Upper lobe of left lung (tissue), 6 donors: ENCODE results near the gene KLF2. TPM values are rescaled to one million over a fixed set of nuclear protein-coding genes. Genes with fewer than 3 reads are reported as not detected.
"Not testable (repeated sequence)": the region's sequence is repeated elsewhere in the genome, so short reads cannot be mapped to it uniquely, and the experiment has no call there.

Source experiments
- ATAC-seq, 2 donors: fragments of 200-7000 bp; cut with Tn5 transposase; one replicate each; pipeline ENCODE4 v1.9.1; 2022; ENCODE audit warnings: mild to moderate bottlenecking in 2 of 2, moderate library complexity in 2 of 2; ENCODE audit not compliant: low FRiP score in 2 of 2
- DNase-seq, 2 donors: peaks; one replicate each; pipeline ENCODE4 v3.0.0-alpha.2; 2019 to 2020
- H3K27ac ChIP-seq, 4 donors: fragments of 200-600 bp; sonication (generic); one replicate each; pipeline ENCODE4 v1.5.1; 2016 to 2019
- H3K27me3 ChIP-seq, 4 donors: fragments of 200-600 bp; sonication (generic); one replicate each; pipeline ENCODE4 v1.5.1; 2017 to 2019
- H3K36me3 ChIP-seq, 4 donors: fragments of 200-600 bp; sonication (generic); one replicate each; pipeline ENCODE4 v1.5.1; 2016 to 2019
- H3K4me1 ChIP-seq, 4 donors: fragments of 200-600 bp; sonication (generic); one replicate each; pipeline ENCODE4 v1.5.1; 2018 to 2019
- H3K4me3 ChIP-seq, 4 donors: fragments of 200-600 bp; sonication (generic); one replicate each; pipeline ENCODE4 v1.5.1; 2017 to 2019; ENCODE audit warnings: mild to moderate bottlenecking in 2 of 4, moderate library complexity in 1 of 4
- H3K9me3 ChIP-seq, 4 donors: fragments of 200-600 bp; sonication (generic); one replicate each; pipeline ENCODE4 v1.5.1; 2018 to 2019
- EP300 ChIP-seq, 4 donors: sonication (generic); formaldehyde crosslinking; IDR thresholded peaks; one replicate each; pipeline ENCODE4 v1.5.1; 2017; ENCODE audit warnings: antibody characterized with exemption in 4 of 4, control low read depth in 2 of 4
- POLR2A ChIP-seq, 4 donors: fragments of 450-650 bp; IDR thresholded peaks; one replicate each; pipeline ENCODE4 v1.5.1; 2016 to 2017; ENCODE audit warnings: antibody characterized with exemption in 4 of 4, mild to moderate bottlenecking in 2 of 4
- POLR2AphosphoS5 ChIP-seq, 2 donors: sonication (generic); formaldehyde crosslinking; IDR thresholded peaks; one replicate each; pipeline ENCODE4 v1.5.1; 2017; ENCODE audit warnings: antibody characterized with exemption in 2 of 2
- WGBS, 2 donors: methylation state at CpG; one replicate each; pipeline ENCODE4 v1.1.5; 2017 to 2018; 5-methylcytosine and 5-hydroxymethylcytosine counted together
- total RNA-seq, 6 donors: library from RNA; depleted of rRNA in 4 of 6; stranded (reverse); fragments of >200 nt in 4 of 6; gene quantifications; one replicate each; pipeline versions ENCODE4 v1.1.0 to v1.2.1, GENCODE V29; 2016 to 2021
- TF ChIP-seq, protein P1 (sequence below), 6 experiments: fragments of 450-650 bp in 4 of 6; fragments of 200-600 bp in 2 of 6; sonication (generic) in 2 of 6; IDR thresholded peaks; one replicate each; pipeline ENCODE4 v1.5.1; 2016 to 2019; ENCODE audit warnings: antibody characterized with exemption in 6 of 6
- donor health status: DM: no; HTN: no; CAD: no; lungs with moderate emphysema.
- donor health status: DM: no; HTN: yes; CAD: no; lungs with severe emphysema.

KLF2 gene
- total RNA-seq, 6 donors from 2014 or later, result 26.2 to 298 (median 75.8) TPM

DNA sequence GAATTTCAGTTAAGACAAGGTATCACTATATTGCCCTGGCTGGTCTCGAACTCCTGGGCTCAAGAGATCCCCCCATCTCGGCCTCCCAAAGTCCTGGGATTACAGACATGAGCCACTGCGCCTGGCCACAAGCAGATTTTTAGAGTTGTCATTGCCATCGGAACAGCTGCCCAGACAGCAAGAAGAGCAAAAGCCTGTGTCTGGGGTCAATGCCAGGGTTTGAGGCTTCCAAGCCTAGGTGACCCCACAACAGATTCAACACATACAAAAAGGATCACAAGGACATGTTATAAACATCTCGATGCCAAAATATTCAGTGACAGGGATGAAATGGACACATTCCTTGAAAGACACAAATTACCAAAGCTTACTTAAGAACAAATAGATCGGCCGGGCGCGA is 40.1 kb upstream of the KLF2 start:
- peaks cover 49 to 63% (median 53%) of the 10 kb centered on the region in 4 donors for H3K4me1 ChIP-seq
- TF ChIP-seq POLR2AphosphoS5 (IDR thresholded peaks at IDR 0.05), result no peak
- TF ChIP-seq, protein P1, sequence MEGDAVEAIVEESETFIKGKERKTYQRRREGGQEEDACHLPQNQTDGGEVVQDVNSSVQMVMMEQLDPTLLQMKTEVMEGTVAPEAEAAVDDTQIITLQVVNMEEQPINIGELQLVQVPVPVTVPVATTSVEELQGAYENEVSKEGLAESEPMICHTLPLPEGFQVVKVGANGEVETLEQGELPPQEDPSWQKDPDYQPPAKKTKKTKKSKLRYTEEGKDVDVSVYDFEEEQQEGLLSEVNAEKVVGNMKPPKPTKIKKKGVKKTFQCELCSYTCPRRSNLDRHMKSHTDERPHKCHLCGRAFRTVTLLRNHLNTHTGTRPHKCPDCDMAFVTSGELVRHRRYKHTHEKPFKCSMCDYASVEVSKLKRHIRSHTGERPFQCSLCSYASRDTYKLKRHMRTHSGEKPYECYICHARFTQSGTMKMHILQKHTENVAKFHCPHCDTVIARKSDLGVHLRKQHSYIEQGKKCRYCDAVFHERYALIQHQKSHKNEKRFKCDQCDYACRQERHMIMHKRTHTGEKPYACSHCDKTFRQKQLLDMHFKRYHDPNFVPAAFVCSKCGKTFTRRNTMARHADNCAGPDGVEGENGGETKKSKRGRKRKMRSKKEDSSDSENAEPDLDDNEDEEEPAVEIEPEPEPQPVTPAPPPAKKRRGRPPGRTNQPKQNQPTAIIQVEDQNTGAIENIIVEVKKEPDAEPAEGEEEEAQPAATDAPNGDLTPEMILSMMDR (IDR thresholded peaks at IDR 0.05), result no peak
- TF ChIP-seq POLR2A (IDR thresholded peaks at IDR 0.05), result no peak
- TF ChIP-seq EP300 (IDR thresholded peaks at IDR 0.05), result no peak
- DNase-seq, result no peak
- H3K4me3 ChIP-seq, result peak overlapping the region in 1 of 4 donors; percentile 36
- no peaks in the 10 kb centered on the region for H3K27me3 ChIP-seq
- 85 to 90% methylated on average over 9 of the region's 9 CpGs for WGBS, 2 donors
- ATAC-seq, result no peak
- no peaks in the 10 kb centered on the region for H3K9me3 ChIP-seq
- no peaks in the 10 kb centered on the region for H3K36me3 ChIP-seq
- H3K27ac ChIP-seq, result peak overlapping the region; percentile 91 to 95 (median 94)

DNA sequence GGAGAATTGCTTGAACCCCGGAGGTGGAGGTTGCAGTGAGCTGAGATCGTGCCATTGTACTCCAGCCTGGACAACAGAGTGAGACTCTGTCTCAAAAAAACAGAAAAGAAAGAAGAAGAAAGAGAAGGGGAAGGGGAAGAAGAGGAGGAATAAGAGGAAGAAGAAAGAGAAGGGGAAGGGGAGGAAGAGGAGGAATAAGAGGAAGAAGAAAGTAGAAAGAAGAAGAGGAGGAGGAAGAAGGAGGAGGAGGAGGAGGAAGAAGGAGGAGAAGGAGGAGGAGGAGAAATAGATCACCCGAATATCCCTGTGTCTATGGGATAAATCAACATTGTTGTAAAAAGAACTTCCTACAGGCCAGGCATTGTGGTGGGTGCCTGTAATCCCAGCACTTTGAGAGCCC is 39.5 kb upstream of the KLF2 start:
- Histone ChIP-seq H3K4me1 (peaks cover 45 to 59% (median 51%) of the 10 kb centered on the region in 4 donors), H3K27ac (peak overlapping the region; percentile 91 to 95 (median 94))
- not testable (repeated sequence) for H3K27me3 ChIP-seq, H3K4me3 ChIP-seq, H3K9me3 ChIP-seq, ATAC-seq, H3K36me3 ChIP-seq, DNase-seq
- 52 to 74% methylated on average over 3 of the region's 3 CpGs for WGBS, 2 donors

DNA sequence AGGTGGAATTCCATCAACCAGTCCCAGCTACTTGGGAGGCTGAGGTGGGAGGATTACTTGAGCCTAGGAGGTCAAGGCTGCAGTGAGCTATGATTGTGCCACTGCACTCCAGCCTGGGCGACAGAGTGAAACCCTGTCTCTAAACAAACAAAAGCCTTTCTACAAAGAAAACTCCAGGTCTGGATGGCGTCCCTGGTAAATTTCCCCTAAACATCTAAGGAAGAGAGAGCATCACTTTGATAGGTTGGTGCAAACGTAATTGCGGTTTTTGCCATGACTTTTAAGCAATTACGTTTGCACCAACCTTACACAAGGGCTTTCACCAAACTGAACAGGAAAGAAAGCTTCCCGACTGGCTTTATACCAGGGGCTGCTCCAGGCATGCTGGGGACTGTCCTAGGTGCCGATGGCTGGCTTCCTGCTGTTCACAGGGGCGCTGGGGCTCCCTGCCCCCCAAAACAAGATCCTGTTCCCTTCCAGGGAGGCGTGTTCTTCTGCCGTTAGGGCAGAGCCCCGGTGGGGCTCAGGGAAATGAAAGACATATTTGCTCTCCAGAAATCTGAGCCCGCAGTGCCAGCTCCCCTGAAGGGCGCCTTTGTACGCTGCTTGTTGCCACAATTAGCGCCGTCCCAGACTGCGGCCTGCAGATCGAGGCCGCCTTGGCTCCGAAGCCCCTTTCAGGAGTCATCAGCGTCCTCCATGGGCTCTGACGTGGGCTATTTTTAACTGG is 38.7 kb upstream of the KLF2 start:
- DNase-seq, result no peak
- ATAC-seq, result no peak

DNA sequence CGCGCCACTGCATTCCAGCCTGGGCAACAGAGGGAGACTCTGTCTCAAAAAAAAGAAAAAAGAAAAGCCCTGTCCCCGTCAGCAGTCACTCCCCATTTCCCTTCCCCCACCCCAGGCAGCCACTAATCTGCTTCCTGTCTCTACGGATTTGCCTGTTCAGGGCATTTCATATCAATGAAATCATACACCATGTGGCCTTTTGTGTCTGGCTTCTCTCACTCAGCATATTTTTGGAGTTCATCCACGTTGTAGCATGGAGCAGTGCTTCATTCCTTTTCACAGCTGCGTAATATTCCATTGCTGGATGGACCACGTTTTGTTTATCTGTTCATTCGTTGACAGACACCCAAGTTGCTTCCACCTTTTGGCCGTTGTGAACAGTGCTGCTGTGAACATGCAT is 36.1 kb upstream of the KLF2 start:
- DNase-seq (no peak), ATAC-seq (no peak)
- Histone ChIP-seq H3K27ac (no peak overlapping the region), H3K27me3 (no peaks in the 10 kb centered on the region), H3K4me3 (no peak overlapping the region), H3K9me3 (no peaks in the 10 kb centered on the region), H3K4me1 (peaks cover 32 to 45% (median 37%) of the 10 kb centered on the region in 4 donors), H3K36me3 (no peaks in the 10 kb centered on the region)
- 70 to 71% methylated on average over 9 of the region's 9 CpGs for WGBS, 2 donors
- TF ChIP-seq, protein P1 (IDR thresholded peaks at IDR 0.05), result no peak
- TF ChIP-seq POLR2AphosphoS5 (IDR thresholded peaks at IDR 0.05), result peak in 1 of 2 donors; percentile 18

More for the DNA sequence above, 38.7 kb upstream of the KLF2 start:
- H3K27me3 ChIP-seq, result no peaks in the 10 kb centered on the region
- TF ChIP-seq EP300 (IDR thresholded peaks at IDR 0.05) (no peak), POLR2AphosphoS5 (IDR thresholded peaks at IDR 0.05) (peak in 1 of 2 donors; percentile 35), POLR2A (IDR thresholded peaks at IDR 0.05) (peak in 1 of 4 donors; percentile 22)
- TF ChIP-seq, protein P1 (IDR thresholded peaks at IDR 0.05), result no peak
- H3K36me3 ChIP-seq, result no peaks in the 10 kb centered on the region
- H3K9me3 ChIP-seq, result no peaks in the 10 kb centered on the region
- H3K4me3 ChIP-seq, result peak overlapping the region in 1 of 4 donors; percentile 10
- 18 to 30% methylated on average over 20 to 22 of the region's 22 CpGs for whole genome bisulfite sequencing, 2 donors
- H3K4me1 ChIP-seq, result peaks cover 45 to 53% (median 50%) of the 10 kb centered on the region in 4 donors
- H3K27ac ChIP-seq, result peak overlapping the region; percentile 91 to 95 (median 94)

- H3K4me3 ChIP-seq, result no peak overlapping the region
- no peak for DNase-seq
- H3K4me1 ChIP-seq, result peaks cover 27 to 45% (median 34%) of the 10 kb centered on the region in 4 donors
- no peak for ATAC-seq
- H3K36me3 ChIP-seq, result no peaks in the 10 kb centered on the region
- TF ChIP-seq EP300 (IDR thresholded peaks at IDR 0.05) (no peak), POLR2A (IDR thresholded peaks at IDR 0.05) (no peak), POLR2AphosphoS5 (IDR thresholded peaks at IDR 0.05) (no peak)
- TF ChIP-seq, protein P1 (IDR thresholded peaks at IDR 0.05), result no peak
- no peaks in the 10 kb centered on the region for H3K27me3 ChIP-seq
- H3K9me3 ChIP-seq, result no peaks in the 10 kb centered on the region
- no peak overlapping the region for H3K27ac ChIP-seq
- 73 to 79% methylated on average over 7 of the region's 7 CpGs for WGBS, 2 donors
Measured at GRCh38 chr19:16289594-16289993, 35.0 kb upstream of the KLF2 start.
